NCI-H146 treated with DMSO at 0.1 percent for 48 hours (cell line): ENCODE data around the gene EXT2.
A peak's percentile ranks its signal among the peaks of the same experiment; 100 is the strongest.

Experiments used
- DNase-seq: peaks from one replicate; lab custom pipeline; 2025; ENCODE audit not compliant: unreplicated experiment; lab: John Stamatoyannopoulos, UW

Gene EXT2

GRCh38 chr11:44162662-44163061, 67.2 kb downstream of the EXT2 start:
- no peak for DNase-seq

GRCh38 chr11:44165432-44165831, 70.0 kb downstream of the EXT2 start:
- no peak for DNase-seq

DNA sequence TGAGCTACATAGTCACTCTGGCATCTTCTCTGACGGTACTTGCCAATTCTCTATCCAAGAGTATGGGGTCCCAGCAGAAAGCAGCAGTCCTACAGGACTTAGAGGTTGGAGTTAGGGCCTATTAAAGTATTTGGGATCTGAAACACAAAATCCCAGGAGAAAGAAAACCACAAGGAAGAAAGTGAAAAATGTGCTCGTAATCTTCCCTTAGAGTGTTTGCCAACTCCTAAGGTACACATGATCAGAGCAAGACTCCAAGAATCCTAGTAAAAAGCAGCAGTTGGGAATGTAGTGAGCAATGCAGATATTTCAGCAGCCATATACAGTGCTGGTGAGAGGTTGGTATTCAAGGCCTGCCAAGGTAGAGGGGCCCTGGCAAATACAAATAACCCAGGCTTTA, 71.6 kb downstream of the EXT2 start:
- no peak for DNase-seq

- no peak for DNase-seq
Measured at GRCh38 chr11:44171518-44171917, 76.0 kb downstream of the EXT2 start.

- DNase-seq = no peak
Measured at GRCh38 chr11:44172966-44173365, 77.5 kb downstream of the EXT2 start.

DNA sequence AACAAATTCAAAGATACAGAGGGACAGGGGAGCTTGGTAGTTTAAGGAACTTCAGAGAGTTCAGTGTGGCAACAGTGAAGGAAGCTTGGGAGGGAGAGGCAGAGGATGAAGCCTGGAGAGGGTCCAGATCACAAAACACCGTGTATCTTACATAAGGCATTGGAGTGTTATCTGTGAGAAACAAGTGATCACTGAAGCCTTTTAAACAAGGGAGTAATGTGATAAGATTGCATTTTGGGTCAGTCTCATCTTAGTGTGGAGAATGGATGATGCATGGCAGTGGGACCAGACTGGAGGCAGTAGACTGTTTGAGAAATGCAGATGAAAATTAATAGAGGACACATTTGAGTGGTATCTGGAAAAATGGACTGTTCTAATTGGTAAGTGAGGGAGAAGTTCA, 79.4 kb downstream of the EXT2 start:
- no peak for DNase-seq

GRCh38 chr11:44176546-44177213, 81.2 kb downstream of the EXT2 start:
- DNase-seq = no peak

- no peak for DNase-seq
Measured at GRCh38 chr11:44177905-44178304, 82.4 kb downstream of the EXT2 start.

DNA sequence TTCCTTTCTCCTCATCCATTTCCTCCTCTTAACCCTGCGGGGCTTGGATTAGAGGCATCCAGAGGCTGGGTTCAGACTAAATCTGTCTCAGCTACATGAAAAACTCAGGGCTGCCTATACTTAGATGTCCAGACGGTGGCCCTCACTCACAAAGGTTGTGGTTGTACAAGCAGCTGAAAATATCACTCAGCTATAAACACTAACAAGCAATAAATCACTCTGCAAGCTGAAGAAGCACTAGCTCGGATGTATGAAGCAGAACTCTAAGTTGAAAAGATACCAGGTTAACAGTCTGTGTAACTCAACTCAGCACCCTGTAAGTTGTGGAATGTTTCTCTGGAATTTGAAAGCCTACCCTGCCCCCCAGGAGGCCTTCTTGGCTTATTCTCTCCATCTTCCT, 82.9 kb downstream of the EXT2 start:
- no peak for DNase-seq

DNA sequence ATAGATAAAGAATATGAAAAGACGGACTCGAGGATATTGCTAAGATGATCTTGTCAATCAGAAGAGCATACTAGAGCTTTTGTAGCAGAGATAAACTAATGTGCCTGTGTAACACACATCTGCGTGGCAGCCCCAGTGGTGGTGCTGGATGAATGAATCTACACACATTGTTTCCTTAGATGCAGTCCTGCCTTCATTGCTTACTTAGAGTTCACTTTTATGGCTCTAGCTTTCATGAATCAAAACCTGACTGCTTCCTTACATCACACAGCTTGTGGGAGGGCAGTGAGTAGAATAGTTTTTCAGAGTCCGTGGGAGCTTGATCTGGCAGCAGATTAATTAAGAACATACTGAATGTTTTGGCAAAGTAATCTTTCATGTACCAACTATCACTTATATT, 83.7 kb downstream of the EXT2 start:
- DNase-seq = no peak

- no peak for DNase-seq
Measured at GRCh38 chr11:44180107-44180506, 84.6 kb downstream of the EXT2 start.

- no peak for DNase-seq
Measured at GRCh38 chr11:44185522-44185921, 90.0 kb downstream of the EXT2 start.

GRCh38 chr11:44186321-44186930, 90.9 kb downstream of the EXT2 start:
- DNase-seq = no peak

DNA sequence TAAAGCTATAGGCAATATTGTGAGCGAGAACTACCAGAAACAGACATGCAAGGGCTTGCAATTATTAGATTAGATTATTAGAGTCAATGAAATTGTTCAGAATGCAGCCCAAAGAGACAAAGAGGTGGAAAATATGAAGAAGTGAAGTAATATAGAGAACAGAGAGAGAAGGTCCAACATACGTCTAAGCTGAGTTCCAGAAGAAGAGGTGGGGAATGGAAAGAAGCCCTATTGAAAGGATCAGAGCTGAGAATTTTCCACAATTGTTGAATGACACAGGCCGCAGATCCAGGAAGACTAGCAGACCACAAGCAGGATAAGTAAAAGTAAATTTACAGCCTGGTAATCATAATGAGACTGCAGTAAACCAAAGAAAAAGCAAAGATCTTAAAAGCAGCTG, 93.2 kb downstream of the EXT2 start:
- DNase-seq = no peak

GRCh38 chr11:44189986-44190882, 94.8 kb downstream of the EXT2 start:
- no peak for DNase-seq

GRCh38 chr11:44190883-44191230, 95.4 kb downstream of the EXT2 start:
- DNase-seq = no peak

DNA sequence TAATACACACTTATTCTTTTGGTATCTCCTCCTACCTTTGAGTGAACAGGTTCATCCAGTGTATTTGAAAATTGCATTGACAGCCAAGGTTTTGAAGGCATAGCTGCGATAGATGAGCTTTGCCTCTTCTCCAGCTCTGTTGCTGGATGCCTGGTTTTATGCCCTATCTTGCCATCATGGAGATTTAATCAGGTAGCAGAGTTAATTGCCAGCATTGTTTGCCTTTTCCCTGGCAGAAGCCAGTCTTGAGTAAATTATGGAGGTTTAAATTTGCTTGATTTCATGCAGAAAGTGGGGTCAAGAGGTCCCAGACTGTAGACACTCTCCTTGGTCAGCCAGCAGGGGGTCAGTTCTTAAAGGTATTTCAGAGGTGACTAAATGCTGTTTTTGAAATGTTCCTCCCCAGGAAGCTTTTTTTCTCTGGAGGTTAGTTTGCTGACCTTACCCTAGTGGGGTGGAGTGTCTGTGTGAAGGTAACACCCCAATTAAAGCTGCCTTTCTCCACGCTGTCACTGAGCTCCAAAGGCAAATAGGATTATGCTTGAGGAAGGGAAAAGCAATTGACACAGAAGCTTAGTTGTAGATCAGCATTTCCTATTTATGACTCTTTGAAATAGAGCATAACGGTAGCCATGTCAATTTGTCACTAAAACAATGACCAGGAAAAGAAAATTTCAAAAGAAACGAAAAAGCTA, 96.0 kb downstream of the EXT2 start:
- peak; percentile 67 for DNase-seq

- no peak for DNase-seq
Measured at GRCh38 chr11:44192017-44192385, 96.5 kb downstream of the EXT2 start.

GRCh38 chr11:44192462-44193100, 97.1 kb downstream of the EXT2 start:
- no peak for DNase-seq

DNA sequence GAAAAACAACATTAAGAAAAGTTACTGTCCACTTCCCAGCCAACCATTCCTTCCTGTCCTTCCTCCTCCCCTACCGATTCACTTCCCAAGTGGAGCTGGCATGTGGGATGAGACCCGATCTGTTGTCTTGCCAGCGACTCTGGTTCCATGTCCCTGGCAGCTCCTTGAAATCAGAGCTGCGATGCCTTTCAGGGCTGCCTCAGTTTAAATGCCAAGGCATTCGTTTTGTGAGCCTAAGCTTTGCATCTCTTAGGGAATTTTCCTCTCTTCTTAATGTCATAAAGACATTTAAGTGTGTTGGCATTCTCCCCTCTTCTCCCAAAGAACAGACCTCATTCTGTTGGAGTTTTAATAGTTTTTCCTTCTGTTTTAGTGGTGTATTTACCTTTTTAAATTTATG, 98.4 kb downstream of the EXT2 start:
- no peak for DNase-seq

- DNase-seq = no peak
Measured at GRCh38 chr11:44198146-44198724, 102.8 kb downstream of the EXT2 start.
